ENCODE data around the gene ACTC1.

Gene ACTC1

GRCh38 chr15:34828145-34828911 is 33.0 kb upstream of the ACTC1 start:
- no peaks in the 10 kb centered on the region for H4K20me1 ChIP-seq (ENCODE audit: insufficient read depth, low read length)
- no peak overlapping the region for H3K9ac ChIP-seq (ENCODE audit: low read length)
- no peaks in the 10 kb centered on the region for H3K36me3 ChIP-seq (replicated peaks; ENCODE audit: low read depth, low read length)
- TF ChIP-seq EZH2phosphoT487 (IDR thresholded peaks at IDR 0.05; ENCODE audit: low read depth): no peak
- TF ChIP-seq CTCF (IDR thresholded peaks at IDR 0.05; ENCODE audit: low read depth, low read length): no peak
- H3K27me3 ChIP-seq (ENCODE audit: low read depth, low read length): no peaks in the 10 kb centered on the region
- no peak overlapping the region for H2AFZ ChIP-seq (ENCODE audit: low read depth, low read length)
- no peak overlapping the region for H3K4me2 ChIP-seq (ENCODE audit: low read length)
- H3K4me3 ChIP-seq (ENCODE audit: low read length): no peak overlapping the region
- no peak overlapping the region for H3K27ac ChIP-seq (ENCODE audit: low read length)
- H3K9me3 ChIP-seq (ENCODE audit: insufficient read depth, low read length): no peaks in the 10 kb centered on the region
- no peaks in the 10 kb centered on the region for H3K79me2 ChIP-seq (ENCODE audit: low read length)
- peaks cover 11% of the 10 kb centered on the region for H3K4me1 ChIP-seq (ENCODE audit: low read length)

GRCh38 chr15:34821831-34822230 is 26.5 kb upstream of the ACTC1 start:
- Histone ChIP-seq H3K27me3 (ENCODE audit: low read depth, low read length) (no peaks in the 10 kb centered on the region), H3K4me3 (ENCODE audit: low read length) (no peak overlapping the region), H4K20me1 (ENCODE audit: insufficient read depth, low read length) (no peaks in the 10 kb centered on the region), H3K9me3 (ENCODE audit: insufficient read depth, low read length) (no peaks in the 10 kb centered on the region), H3K4me1 (ENCODE audit: low read length) (no peaks in the 10 kb centered on the region), H3K4me2 (ENCODE audit: low read length) (no peak overlapping the region), H3K27ac (ENCODE audit: low read length) (no peak overlapping the region), H3K9ac (ENCODE audit: low read length) (no peak overlapping the region), H2AFZ (ENCODE audit: low read depth, low read length) (no peak overlapping the region), H3K36me3 (replicated peaks; ENCODE audit: low read depth, low read length) (no peaks in the 10 kb centered on the region), H3K79me2 (ENCODE audit: low read length) (no peaks in the 10 kb centered on the region)
- no peak for TF ChIP-seq EZH2phosphoT487 (IDR thresholded peaks at IDR 0.05; ENCODE audit: low read depth)
- no peak for TF ChIP-seq CTCF (IDR thresholded peaks at IDR 0.05; ENCODE audit: low read depth, low read length)

- Histone ChIP-seq H3K4me3 (ENCODE audit: low read length) (no peak overlapping the region), H3K9me3 (ENCODE audit: insufficient read depth, low read length) (no peaks in the 10 kb centered on the region), H2AFZ (ENCODE audit: low read depth, low read length) (no peak overlapping the region), H3K36me3 (replicated peaks; ENCODE audit: low read depth, low read length) (no peaks in the 10 kb centered on the region), H3K4me2 (ENCODE audit: low read length) (no peak overlapping the region), H3K9ac (ENCODE audit: low read length) (no peak overlapping the region), H4K20me1 (ENCODE audit: insufficient read depth, low read length) (no peaks in the 10 kb centered on the region), H3K4me1 (ENCODE audit: low read length) (no peaks in the 10 kb centered on the region), H3K79me2 (ENCODE audit: low read length) (no peaks in the 10 kb centered on the region), H3K27ac (ENCODE audit: low read length) (no peak overlapping the region), H3K27me3 (ENCODE audit: low read depth, low read length) (no peaks in the 10 kb centered on the region)
- TF ChIP-seq EZH2phosphoT487 (IDR thresholded peaks at IDR 0.05; ENCODE audit: low read depth) (no peak), CTCF (IDR thresholded peaks at IDR 0.05; ENCODE audit: low read depth, low read length) (no peak)
These were observed 24.8 kb upstream of the ACTC1 start for GRCh38 chr15:34820110-34820509.

- no peaks in the 10 kb centered on the region for H3K9me3 ChIP-seq (ENCODE audit: insufficient read depth, low read length)
- H3K27ac ChIP-seq (ENCODE audit: low read length): no peak overlapping the region
These were observed 23.2 kb upstream of the ACTC1 start for GRCh38 chr15:34818526-34818925.

More at GRCh38 chr15:34818526-34818925, 23.2 kb upstream of the ACTC1 start:
- Histone ChIP-seq H3K79me2 (ENCODE audit: low read length) (no peaks in the 10 kb centered on the region), H4K20me1 (ENCODE audit: insufficient read depth, low read length) (no peaks in the 10 kb centered on the region), H3K4me1 (ENCODE audit: low read length) (no peaks in the 10 kb centered on the region), H3K4me3 (ENCODE audit: low read length) (no peak overlapping the region), H3K9ac (ENCODE audit: low read length) (no peak overlapping the region), H3K36me3 (replicated peaks; ENCODE audit: low read depth, low read length) (no peaks in the 10 kb centered on the region), H3K4me2 (ENCODE audit: low read length) (no peak overlapping the region), H2AFZ (ENCODE audit: low read depth, low read length) (no peak overlapping the region), H3K27me3 (ENCODE audit: low read depth, low read length) (0 out of 2 replicates have a peak, but pooled peaks cover 4% of the 10 kb centered on the region)
- no peak for TF ChIP-seq CTCF (IDR thresholded peaks at IDR 0.05; ENCODE audit: low read depth, low read length)
- TF ChIP-seq EZH2phosphoT487 (IDR thresholded peaks at IDR 0.05; ENCODE audit: low read depth): no peak
